ENCODE measurements around the gene PLXNA4.

The PLXNA4 gene

DNA sequence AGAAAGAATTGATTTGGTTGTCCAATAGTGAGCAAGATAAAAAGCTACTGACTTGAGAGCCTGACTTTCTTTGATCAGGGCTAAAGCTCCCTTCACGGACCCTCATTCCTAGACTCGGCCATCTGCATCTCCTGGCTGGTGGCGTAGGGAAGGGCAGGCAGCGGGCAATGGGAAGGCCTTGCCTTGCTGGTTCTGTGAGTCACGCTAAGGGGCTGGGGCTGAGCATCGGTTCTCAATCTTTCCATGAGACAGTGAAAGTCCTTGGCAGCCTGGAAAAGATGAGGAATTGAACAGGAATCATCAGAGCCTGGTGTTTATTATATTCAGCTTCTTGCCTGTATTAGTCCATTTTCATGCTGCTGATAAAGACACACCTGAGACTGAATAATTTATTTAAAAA is 475.3 kb downstream of the PLXNA4 start:
- DNase-seq, result no peak

DNA sequence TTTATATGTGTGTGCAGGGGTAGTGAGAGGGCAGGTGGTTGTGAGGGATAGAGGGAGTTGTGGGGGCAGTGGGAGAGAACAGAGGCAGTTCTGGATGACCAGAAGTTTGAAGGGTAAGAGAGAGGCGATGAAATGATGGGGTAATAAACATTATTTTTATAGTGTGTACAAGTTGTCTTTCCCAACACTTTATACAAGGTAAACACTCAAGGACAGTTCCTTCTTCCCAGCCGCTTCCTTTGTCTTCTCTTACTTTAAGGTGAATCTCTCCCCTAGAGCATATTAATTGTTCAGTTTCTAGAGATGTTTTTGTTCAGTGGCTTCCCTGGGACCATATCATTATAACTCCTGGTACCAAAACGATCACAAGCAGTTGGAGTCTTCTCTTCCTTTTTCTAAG is 475.8 kb downstream of the PLXNA4 start:
- DNase-seq, result no peak

DNA sequence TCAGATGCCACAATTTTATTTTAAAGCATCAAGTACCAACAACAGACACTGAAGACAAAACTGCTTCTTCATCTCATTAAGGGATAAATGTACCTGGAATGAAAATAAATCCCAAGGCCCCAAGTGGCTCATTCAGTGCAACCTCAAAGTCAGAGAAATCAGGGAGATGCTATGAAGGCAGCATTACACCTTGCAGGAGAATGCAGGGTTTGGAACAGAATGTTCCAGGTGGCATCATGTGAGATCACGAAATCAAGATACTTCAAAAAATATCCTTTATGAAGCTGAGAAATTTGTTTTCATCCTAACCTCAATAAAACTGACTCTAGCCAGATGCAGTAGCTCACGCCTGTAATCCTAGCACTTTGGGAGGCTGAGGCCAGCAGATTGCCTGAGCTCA is 477.1 kb downstream of the PLXNA4 start:
- DNase-seq, result no peak

DNA sequence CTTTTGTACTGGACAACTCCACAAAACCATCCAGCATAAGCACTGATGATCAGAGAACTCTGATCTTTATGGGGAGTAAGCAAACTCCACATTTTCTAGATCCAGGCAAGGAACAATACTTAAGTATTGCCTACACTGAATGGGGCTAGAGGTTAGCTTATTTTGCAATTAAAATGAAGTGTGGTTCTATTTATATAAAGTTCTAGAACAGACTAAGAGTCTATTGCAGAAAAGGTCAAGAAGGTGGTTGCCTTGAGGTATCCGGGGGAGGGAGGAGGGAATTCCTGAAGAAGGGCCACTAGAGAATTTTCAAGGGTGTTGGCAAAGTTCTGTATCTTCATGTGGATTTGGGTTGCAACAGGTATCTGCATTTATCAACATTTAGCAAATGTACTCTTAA is 477.9 kb downstream of the PLXNA4 start:
- DNase-seq, result no peak

DNA sequence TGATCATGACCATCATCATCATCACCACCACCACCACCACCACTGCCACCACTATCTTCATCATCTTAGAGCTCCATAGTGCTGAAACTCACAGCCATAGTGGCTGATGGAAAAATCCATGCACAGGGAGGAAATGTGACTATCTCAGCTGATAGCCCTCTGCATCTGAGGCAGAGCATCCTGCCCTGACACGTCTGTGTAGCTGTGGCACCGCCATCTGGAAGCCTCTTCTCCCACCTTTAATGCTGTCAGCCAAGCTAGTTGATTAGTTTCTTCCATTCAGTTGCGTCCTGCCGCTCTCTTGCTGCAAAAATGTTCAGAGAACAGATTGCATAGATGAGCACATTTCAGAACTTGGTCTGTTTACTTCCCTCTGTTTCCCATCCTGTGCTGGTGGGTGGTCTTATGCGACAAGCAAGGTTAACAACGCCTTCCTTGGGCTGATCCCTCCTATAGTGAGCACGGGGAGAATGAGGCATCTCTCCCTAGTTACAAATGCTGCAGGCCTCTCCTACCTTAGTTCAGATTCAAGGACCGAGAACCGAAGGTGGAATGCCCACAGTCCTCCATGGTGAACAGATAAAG is 478.6 kb downstream of the PLXNA4 start:
- no peak for DNase-seq

DNA sequence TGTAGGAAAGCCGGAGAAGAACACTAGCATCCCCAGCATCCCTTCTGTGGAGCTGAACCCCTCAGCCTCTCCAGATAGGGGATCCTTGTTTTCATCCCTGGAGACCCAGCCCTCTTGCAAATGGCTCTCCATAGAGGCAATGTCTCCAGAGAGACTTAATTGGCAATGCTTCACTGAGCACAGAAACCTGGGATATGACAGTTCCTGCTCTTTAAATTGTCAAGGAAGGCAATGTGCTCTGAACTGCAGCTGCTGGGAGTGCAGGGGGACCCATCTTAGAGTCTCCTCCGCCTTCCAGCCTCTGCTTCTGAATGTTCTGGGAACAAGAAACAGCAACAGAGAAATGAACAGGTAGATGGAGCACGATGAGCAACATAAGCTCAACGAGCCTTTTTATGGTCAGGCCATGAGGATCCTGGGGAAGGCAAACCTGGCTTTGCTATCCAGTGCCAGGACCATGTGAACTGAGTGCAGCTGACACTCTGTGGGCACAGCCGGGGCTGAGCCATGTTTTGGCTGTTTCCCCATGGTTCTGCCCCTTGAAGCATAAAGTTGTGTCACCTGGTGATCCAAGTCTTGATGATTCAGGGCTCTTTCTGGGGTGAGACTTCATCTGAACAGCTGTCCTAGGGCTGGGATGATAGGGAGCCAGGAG is 481.0 kb downstream of the PLXNA4 start:
- no peak for DNase-seq

DNA sequence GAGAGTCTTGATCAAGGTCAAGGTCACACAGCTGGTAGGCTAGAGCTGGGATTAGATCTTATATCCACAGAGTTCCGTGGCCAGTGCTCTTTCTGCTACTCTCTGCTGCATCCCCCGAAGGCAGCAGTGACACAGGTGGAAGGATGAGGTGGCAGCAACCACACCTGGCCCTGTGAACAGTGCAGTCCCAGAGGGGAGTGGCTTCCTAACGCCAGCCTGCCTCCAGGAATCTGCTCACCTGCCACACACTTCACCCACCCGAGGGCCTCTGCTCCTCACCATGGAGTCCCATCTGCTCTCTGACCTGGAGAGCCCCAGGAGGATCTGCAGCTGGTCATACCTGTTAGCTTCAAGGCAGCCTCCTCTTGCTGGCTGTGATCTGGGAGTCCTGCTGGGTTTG is 484.2 kb downstream of the PLXNA4 start:
- no peak for DNase-seq

DNA sequence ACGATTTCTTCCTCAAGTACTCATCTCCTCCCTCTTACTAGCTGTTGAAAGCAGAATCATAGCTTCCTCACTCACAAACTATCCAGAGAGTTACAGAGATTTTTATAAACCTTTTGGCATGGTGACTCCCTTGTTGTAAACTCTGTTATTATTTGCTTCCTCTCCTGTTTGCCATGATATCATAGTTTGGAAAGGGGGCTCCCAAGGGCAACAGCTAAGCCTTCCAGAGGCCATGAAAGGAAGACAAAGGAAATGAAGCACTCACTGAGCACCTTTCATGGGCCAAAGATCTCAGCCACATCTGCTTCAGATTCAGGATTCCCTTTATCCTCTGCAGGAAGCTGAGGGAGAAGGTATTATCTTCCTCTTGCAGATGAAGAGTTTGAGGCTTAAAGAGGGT is 484.6 kb downstream of the PLXNA4 start:
- no peak for DNase-seq

DNA sequence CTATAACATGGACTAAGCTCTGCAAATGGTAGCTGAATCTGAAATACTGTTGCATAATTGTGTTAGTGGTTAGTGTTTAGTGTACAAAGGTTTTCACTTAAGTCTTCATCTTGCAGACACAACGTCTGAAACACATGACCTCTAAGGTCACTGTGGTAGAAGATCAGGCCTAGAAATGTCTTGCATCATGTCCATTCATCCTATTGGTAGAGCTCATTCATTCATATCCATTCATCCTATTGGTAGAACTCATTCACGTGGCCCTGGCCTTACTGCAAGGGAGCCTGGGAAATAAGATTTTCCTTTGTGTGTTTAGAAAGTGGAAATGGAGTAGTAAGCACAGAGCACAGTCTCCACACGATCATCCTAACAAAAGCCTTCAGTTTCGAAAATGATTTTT is 485.8 kb downstream of the PLXNA4 start:
- DNase-seq, result no peak

DNA sequence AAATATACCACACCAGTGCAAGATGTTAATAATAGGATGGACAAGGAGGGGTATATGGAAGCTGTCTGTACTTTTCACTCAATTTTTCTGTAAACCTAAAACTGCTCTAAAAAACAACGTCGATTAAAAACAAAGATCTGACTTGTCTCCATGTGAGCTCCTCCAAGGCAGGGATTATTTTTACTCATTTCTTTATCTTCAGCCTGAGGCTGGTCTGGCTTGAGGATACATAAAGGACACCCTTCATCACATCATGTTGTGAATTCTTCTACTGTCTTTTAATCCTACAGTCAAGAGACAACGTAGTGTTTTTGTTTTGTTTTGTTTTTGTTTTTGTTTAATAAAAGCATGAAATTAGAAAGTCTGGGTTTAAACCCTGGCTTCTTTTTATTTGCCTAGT is 486.9 kb downstream of the PLXNA4 start:
- no peak for DNase-seq

DNA sequence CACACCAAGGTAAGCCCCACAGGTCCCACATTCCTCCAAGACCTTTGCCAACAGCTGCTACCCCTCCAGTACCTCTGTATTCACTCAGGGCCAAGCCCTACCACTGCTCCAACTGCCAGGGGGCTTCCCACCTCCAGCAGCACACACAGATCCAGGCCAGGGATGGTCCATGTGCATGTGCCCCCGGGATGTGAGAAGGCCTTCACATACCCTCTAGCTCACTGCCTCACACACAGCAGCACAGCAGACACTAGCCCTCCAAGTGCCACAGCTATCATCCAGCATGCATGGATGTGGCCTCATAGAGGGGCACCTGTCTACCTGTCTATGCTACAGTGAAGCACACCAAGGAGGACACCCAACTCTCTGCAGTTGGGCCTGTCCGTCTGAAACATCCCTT is 488.8 kb downstream of the PLXNA4 start:
- no peak for DNase-seq

DNA sequence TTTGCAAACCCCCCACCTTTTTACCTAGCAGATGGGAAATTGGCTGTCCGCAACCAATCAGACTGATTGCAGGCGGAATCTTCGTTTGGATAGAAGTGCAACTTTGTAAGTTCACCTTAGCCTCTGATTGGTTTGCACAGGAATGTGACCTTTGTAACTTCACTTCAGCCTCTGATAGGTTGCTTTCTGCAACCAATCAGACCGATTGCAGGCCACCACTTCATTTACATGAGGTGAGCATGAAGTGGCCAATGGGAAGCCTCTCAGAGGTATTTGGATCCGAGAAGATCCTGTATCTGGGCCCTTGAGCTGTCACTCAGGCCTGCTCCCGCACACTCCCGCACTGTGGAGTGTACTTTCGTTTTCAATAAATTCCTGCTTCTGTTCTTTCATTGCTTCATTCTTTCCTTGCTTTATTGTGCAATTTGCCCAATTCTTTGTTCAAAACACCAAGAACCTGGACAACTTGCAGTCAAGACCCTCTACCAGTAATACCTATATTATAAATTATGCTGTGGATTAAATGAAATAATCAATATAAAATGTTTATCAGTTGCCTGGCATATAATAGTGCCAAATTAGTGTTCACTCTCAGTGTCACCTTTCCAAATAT is 491.4 kb downstream of the PLXNA4 start:
- DNase-seq, result no peak

DNA sequence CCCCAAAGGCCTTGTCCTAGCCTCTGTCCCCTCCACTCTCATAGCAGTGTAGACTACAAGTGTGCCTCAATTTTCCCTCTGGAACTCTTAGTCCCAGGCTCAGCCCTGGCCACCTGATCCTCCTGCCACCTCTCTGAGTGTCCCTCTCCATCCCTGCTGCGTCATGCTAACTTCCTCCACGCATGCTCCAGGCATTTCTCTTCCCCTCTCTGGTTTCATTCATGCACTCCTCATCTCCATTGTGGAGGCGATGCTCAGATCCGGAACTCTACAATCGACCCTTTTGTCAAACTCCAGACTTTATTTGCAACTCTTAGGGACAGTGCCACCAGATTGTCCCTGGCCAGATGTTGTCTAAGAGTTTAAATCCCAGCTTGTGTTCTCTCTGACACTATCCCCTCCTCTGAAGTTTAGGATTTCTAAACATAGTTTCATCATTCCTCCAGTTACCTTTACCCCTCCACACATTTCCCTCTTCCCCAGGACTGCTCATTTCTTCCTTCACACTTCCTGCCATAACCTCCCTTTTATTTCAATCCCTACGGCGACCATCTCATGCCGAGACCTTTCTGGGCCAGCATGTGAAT is 492.6 kb downstream of the PLXNA4 start:
- no peak for DNase-seq

DNA sequence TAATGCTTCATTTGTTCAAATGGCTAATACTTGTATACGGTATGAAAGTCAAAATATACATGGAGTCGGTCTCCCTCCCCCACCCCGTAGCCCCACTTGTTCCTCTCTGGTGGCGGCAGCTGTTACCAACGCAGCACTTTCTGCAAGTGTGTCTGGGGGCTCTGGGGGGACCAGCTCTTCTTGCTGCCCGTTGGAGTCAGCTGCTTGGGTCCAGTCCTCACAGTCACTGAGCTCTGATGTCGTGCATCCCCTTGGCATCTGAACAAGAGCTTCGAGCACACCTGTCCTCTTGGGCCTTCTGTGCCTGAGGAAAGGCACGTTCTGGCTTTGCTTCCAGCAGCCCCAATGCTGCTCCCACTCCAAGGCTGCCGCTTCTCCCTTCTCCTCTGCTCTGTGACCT is 493.1 kb downstream of the PLXNA4 start:
- DNase-seq, result no peak

DNA sequence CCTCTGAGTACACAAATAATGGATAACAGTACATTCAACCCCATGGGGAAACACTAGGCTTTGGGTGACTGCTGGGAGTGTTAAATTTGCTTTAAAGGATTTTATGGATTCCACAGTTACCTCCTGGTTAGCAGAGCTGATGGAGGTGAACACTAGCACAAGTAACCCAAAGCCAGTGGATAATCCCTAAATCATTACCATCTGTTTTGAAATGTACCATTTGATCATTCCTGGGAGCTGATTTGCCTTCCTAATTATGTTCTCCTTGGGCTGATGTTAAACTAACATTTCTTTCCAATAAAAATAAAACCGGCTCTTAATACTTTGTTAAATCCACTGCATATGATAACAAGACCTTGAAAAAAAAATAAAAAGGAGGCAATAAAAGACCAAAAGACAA is 493.9 kb downstream of the PLXNA4 start:
- no peak for DNase-seq

DNA sequence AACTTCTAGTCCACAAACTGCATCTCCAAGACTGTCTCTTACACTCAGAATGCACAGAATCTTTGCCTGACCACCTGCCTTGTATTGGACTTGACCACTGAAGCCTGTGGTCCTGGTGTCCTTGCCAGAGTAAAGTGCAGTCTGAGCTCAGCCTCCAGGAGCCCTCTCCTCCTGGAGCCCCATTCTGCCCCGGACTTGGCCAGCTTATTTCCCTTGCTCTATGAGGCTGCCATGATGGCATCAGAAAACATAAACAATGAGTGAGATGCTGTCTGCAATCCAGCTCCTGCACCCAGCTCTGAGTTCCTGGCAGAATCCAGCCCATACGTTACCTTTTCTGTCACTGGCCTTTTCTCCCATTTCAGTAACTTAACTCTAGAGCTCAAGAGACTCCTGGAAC is 494.6 kb downstream of the PLXNA4 start:
- DNase-seq, result no peak

DNA sequence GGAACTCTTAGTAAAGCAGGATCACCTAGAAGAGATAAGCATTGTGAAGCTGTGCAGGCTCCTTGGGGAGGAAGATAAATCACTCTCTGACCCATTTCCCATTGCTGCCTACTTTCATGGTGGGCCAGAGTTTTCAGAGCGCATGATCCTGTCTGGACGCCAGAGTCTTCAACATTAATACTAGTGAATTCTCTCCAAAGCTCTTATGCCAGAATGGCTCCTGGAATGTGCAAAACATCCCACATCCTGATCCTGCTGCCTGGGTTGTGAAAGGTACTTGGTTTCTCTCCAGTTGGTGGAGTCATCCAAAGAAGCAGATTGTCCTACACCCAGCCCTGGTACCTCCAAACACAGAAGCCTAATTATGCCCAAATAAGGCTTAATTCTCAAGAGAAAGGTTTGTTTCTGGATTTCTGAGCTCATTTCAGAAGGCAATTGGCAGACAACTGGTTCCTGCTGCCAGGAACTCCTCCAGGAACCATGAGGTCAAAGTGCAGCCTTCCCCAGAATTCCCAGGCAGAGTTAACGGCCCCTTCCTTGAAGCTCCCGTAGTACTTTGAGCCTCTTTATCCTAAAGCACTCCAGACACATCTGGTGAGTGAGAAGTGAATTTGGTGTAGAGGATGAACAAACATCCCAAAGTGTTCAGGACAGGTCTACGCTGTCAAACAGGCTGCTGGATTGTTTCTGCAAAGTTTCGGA is 495.2 kb downstream of the PLXNA4 start:
- no peak for DNase-seq

DNA sequence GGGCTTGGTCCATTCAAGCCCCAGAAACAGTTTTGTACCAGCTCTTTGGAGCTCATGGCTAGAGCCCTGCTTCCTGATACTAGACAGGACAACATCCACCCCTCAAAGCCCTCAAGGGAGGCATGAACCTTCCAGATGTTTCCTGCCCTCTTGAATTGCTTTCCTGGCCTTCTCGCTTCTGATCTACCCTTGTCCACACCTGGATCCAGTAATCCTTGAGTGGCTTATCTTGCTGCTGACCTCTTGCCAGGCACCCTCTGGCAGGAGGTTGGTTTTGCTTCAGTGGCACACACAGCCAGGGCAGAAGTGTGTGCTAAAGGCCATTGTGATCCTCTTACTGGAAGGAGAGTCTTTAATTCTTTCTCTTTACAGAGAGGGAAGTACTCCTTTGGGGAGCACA is 495.8 kb downstream of the PLXNA4 start:
- DNase-seq, result no peak

DNA sequence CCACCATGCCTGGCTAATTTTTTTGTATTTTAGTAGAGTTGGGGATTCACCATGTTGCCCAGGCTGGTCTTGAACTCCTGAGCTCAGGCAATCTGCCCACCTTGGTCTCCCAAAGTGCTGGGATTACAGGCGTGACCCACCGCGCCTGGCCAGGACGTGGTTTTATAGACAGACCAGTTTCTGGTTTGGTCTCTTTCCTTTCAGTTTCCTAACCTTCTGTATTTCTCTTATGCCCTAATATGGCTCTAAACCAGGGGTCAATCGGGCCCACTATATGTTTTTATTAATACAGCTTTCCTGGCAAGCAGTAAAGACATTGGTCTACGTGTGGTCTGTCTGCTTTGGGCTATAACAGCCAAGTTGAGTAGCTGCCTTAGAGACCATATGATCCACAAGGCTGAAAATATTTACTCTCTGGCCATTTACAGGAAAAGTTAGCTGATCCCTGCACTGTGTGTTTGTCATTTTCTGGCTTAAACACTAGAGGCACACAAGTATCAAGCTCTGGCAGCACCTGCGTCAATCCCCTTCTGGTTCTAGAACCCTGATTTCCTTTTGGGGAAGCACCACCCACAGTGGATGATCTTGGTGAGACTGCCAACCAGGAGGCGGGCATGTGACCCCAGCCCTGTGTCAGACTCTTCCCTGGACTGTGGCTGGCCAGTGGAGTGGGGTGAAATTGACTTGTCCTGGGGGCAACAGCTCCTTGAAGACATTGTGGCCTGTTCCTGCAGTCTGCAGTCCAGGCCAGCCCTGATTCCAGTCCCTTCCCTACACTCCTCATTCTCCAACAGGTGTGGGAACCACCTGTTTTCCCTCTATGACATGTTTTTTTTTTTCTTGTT is 497.2 kb downstream of the PLXNA4 start:
- no peak for DNase-seq

DNA sequence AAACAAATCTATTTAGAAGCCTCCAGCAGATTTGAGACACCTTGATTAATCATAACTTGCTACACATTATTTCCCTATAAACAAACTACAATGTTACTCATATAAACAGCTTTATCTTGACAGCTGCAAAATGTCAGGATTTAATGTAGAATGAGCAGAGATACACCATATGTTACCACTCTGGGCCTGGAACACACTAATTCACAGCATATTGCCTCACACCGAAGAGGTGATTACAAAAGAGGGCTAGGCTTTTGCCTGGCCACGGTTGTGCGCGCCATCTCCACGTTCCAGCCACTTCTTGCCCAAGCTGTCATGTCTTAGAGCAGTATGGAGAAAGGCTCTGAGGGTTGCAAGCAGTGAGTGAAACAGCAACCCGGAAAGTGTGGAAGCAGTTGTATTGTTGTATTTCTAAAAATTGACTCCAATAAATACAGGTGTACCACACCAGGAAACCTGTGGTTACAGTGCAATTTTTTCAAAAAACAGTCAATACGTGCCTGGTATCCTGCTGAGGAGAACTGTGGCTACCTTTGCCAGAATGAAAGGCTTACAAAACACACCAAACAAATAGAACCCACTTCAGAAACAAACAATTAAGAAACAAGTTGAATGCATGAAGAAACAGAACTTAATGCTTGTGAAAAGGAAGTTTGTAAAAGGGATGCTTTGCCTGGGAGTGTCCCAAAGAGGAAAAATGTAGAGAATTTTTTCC is 498.1 kb downstream of the PLXNA4 start:
- DNase-seq, result no peak

DNA sequence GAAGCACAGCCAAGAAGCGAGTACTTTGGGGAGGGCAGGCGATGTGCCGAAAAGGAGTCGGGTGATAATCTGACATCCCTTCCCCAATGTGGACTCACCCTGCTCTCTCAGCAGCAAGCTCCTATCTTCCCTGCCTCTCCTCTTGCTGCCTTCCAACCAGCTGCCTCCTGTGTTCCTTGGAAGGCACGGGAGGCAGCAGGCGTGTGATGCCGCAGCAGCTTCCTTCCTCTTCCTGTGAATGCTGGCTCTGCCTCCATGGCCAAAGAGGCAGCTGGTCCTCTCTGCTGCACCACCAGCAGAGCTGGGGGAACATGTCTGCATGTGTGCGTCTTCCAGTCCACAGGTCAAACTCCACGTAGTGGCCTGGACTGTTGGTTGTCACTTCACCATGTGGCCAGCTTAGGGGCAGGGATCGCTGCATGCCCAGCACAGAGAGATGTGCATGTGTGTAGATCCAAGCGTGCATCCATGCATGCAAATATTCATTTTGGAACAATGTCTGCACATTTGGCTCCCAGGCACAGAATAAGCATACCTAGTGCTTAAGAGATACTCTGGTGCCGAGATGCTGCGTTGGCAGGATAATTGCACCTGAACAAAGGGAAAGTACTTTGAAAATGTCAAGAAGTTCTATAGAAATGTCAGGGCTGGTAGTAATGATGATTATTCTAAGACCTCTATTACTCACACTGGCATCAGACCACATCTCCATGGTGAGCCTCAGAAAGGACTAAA is 499.8 kb downstream of the PLXNA4 start:
- no peak for DNase-seq
